GM21825 (cell line): ENCODE results near the gene ABCB9.

Experiments used
- ATAC-seq: cut with Tn5 transposase; IDR thresholded peaks from one replicate; pipeline ENCODE4 v1.9.1; 2021; ENCODE audit warnings: mild to moderate bottlenecking, moderate library complexity; ENCODE audit not compliant: unreplicated experiment

Gene ABCB9

GRCh38 chr12:122884091-122884826 is 82.0 kb downstream of the ABCB9 start:
- ATAC-seq, result no peak

- ATAC-seq, result no peak
These were observed 83.2 kb downstream of the ABCB9 start for GRCh38 chr12:122882908-122883558.

GRCh38 chr12:122880668-122881067 is 85.6 kb downstream of the ABCB9 start:
- ATAC-seq, result no peak

GRCh38 chr12:122880155-122880667 is 86.1 kb downstream of the ABCB9 start:
- no peak for ATAC-seq
